OCI-LY3 (cell line): ENCODE measurements around the gene STIM2.
"Not testable (repeated sequence)": the region's sequence is repeated elsewhere in the genome, so short reads cannot be mapped to it uniquely, and the experiment has no call there.

Source experiments
- H2AFZ ChIP-seq: fragments of 200-600, 300-600 bp; shearing (Covaris generic); 2 replicates; pipeline ENCODE4 v1.6.0; 2014; ENCODE audit warnings: antibody characterized with exemption, low read depth, low read length
- H3K27ac ChIP-seq: fragments of 200-600, 300-600 bp; sonication (generic); 2 replicates; pipeline ENCODE4 v1.5.1; 2014; ENCODE audit warnings: mild to moderate bottlenecking, low read length, moderate library complexity, mixed read lengths
- H3K27me3 ChIP-seq: fragments of 200-600, 300-600 bp; sonication (generic); 2 replicates; pipeline ENCODE4 v1.6.1; 2014; ENCODE audit warnings: low read depth, low read length, mixed read lengths
- H3K36me3 ChIP-seq: fragments of 200-600, 300-600 bp; sonication (generic); replicated peaks from 2 replicates; pipeline ENCODE3; 2014; ENCODE audit warnings: low read depth, low read length, mixed read lengths
- H3K4me1 ChIP-seq: fragments of 300-600, 200-600 bp; sonication (generic); 2 replicates; pipeline ENCODE4 v1.6.1; 2014; ENCODE audit warnings: low read length, mixed read lengths
- H3K4me2 ChIP-seq: fragments of 200-600, 300-600 bp; sonication (generic); 2 replicates; pipeline ENCODE4 v1.6.1; 2014; ENCODE audit warnings: low read length, mixed read lengths
- H3K4me3 ChIP-seq: fragments of 300-600, 200-600 bp; sonication (generic); 2 replicates; pipeline ENCODE4 v1.5.1; 2014; ENCODE audit warnings: antibody characterized with exemption, mild to moderate bottlenecking, low read length, moderate library complexity
- H3K79me2 ChIP-seq: fragments of 300-600, 200-600 bp; shearing (Covaris generic); 2 replicates; pipeline ENCODE4 v1.6.1; 2014; ENCODE audit warnings: mild to moderate bottlenecking, low read length, mixed read lengths
- H3K9ac ChIP-seq: fragments of 300-600, 200-600 bp; shearing (Covaris generic); 2 replicates; pipeline ENCODE4 v1.6.0; 2014; ENCODE audit warnings: mild to moderate bottlenecking, low read length, moderate library complexity
- H3K9me3 ChIP-seq: fragments of 200-600, 300-600 bp; shearing (Covaris generic); 2 replicates; pipeline ENCODE4 v1.6.1; 2014; ENCODE audit warnings: low read length, mixed read lengths; ENCODE audit not compliant: insufficient read depth
- H4K20me1 ChIP-seq: fragments of 200-600, 300-600 bp; sonication (generic); 2 replicates; pipeline ENCODE4 v1.6.1; 2016; ENCODE audit warnings: low read length, mixed read lengths; ENCODE audit not compliant: insufficient read depth
- EZH2phosphoT487 ChIP-seq: fragments of 200-600 bp; shearing (Covaris generic); IDR thresholded peaks from 2 replicates; pipeline ENCODE4 v1.6.1; 2018; ENCODE audit warnings: antibody characterized with exemption, mixed run types, low read depth
- TF ChIP-seq, protein P1 (sequence below): fragments of 200-600, 300-600 bp; sonication (generic); IDR thresholded peaks from 2 replicates; pipeline ENCODE4 v1.5.1; 2014; ENCODE audit warnings: antibody characterized with exemption, low read length, low read depth

STIM2 gene

DNA sequence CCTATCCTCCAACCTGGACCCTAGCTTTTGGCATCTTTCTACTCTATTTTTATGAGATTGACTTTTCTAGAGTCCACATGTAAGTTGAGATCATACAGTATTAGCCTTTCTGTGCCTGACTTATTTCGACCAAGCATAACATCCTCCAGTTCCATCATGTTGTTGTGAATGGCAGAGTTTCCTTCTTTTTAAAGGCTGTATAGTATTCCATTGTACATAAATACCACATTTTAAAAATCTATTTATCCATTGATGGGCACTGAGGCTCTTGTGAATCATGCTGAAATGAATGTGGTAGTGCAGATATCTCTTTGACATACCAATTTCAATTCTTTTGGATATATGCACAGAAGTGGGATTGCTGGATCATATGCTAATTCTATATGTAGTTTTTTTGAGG is 40.3 kb upstream of the STIM2 start:
- no peak overlapping the region for H3K4me3 ChIP-seq
- no peak overlapping the region for H2AFZ ChIP-seq
- H3K9me3 ChIP-seq, result peaks cover 19% of the 10 kb centered on the region; the same call in 1 of the 2 replicates
- no peaks in the 10 kb centered on the region for H3K79me2 ChIP-seq
- no peak overlapping the region for H3K4me2 ChIP-seq
- no peak overlapping the region for H3K9ac ChIP-seq
- no peaks in the 10 kb centered on the region for H4K20me1 ChIP-seq
- no peak overlapping the region for H3K27ac ChIP-seq
- H3K4me1 ChIP-seq, result peaks cover 10% of the 10 kb centered on the region
- H3K36me3 ChIP-seq, result peaks cover 5% of the 10 kb centered on the region
- peaks cover 57% of the 10 kb centered on the region for H3K27me3 ChIP-seq
- TF ChIP-seq, protein P1, sequence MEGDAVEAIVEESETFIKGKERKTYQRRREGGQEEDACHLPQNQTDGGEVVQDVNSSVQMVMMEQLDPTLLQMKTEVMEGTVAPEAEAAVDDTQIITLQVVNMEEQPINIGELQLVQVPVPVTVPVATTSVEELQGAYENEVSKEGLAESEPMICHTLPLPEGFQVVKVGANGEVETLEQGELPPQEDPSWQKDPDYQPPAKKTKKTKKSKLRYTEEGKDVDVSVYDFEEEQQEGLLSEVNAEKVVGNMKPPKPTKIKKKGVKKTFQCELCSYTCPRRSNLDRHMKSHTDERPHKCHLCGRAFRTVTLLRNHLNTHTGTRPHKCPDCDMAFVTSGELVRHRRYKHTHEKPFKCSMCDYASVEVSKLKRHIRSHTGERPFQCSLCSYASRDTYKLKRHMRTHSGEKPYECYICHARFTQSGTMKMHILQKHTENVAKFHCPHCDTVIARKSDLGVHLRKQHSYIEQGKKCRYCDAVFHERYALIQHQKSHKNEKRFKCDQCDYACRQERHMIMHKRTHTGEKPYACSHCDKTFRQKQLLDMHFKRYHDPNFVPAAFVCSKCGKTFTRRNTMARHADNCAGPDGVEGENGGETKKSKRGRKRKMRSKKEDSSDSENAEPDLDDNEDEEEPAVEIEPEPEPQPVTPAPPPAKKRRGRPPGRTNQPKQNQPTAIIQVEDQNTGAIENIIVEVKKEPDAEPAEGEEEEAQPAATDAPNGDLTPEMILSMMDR, result no peak
- no peak for TF ChIP-seq EZH2phosphoT487

DNA sequence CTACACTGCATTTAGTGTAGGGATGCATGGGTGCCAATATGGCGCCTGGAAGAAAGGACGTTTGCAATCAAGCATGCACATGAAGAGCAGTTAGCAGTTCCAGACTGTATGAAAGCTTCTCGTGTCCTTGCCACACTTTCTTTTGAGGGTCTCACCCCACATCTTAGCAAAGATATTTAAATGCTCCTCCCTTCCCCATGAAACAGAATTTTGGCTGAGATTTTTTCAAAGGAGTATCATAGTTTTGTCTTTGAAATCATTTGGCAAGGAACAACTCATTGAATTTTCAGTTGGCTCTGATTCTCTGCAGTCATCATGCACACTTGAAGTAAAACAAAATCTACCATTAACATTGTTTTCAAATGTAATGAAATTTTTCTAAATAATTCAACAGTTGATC is 39.6 kb upstream of the STIM2 start:
- no peaks in the 10 kb centered on the region for H3K79me2 ChIP-seq
- no peak overlapping the region for H3K27ac ChIP-seq
- no peak overlapping the region for H3K4me2 ChIP-seq
- no peak for TF ChIP-seq EZH2phosphoT487
- TF ChIP-seq, protein P1, result no peak
- H3K9ac ChIP-seq, result no peak overlapping the region
- H3K36me3 ChIP-seq, result peaks cover 5% of the 10 kb centered on the region
- H3K4me3 ChIP-seq, result no peak overlapping the region
- H3K27me3 ChIP-seq, result peaks cover 50% of the 10 kb centered on the region
- peaks cover 19% of the 10 kb centered on the region; the same call in 1 of the 2 replicates for H3K9me3 ChIP-seq
- H4K20me1 ChIP-seq, result no peaks in the 10 kb centered on the region
- peaks cover 10% of the 10 kb centered on the region for H3K4me1 ChIP-seq
- H2AFZ ChIP-seq, result no peak overlapping the region

DNA sequence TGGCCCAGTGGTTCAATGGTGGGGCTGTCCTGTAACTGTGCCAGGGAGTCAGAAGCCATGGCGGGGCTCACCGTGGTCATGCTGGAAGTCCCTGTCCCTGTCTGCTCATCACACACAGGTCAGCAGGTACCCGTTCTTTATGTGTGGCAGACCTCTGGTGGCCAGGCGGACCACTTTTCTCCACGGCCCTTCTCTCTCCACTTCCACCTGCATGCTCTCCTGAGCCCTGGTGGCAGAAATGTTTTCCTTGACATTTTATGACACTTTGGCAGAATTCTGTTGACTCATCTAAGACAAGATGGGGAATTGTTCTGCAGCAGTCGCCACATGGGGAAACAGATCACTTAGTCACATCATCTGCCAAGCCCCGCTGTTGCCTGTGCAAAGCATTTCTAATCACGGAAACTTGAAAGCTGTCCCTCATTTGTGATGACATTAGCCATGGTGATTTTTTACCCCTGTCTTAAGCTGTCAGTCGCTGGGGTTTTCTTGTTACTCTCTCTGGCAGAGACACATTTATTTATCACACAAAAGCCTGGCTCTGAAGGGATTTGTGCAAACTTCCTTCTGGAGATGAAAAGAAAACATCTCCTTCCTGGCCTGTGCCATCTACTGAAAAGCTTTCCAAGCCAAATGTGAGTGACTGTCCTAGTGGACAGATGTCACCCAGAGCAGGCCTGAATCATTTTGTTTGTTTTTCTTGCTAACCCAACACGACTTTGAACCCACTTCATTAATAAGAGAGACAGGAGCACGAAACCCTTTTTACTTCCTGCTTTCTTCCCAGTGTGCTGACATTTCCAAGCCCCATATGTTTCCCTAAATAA is 38.8 kb upstream of the STIM2 start:
- Histone ChIP-seq H3K4me1 (peaks cover 17% of the 10 kb centered on the region), H3K27ac (no peak overlapping the region)

DNA sequence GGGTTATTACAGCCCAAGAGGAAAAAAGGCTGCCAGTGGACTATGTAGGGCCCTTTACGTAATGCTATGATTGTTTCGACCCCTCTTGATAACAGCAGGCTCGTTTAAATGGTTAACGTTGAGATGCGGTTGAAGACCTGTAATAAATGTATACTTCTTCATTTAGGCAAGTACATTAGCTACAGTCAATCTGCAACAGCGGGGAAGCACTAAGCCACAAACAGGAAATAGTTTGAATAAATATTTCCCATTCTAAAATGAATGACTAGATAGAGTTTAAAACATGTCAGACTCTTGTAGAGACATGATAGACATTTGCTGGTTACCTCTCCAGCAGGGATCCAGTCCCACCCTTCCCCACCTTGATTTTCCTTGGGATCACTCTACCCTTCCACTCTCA is 38.1 kb upstream of the STIM2 start:
- H3K27ac ChIP-seq, result no peak overlapping the region
- no peak overlapping the region for H2AFZ ChIP-seq
- H3K4me2 ChIP-seq, result peak overlapping the region; percentile 11; the same call in 1 of the 2 replicates
- peaks cover 24% of the 10 kb centered on the region for H3K4me1 ChIP-seq
- TF ChIP-seq EZH2phosphoT487, result no peak
- TF ChIP-seq, protein P1, result no peak
- H3K9ac ChIP-seq, result no peak overlapping the region
- H3K4me3 ChIP-seq, result no peak overlapping the region
- H3K9me3 ChIP-seq, result peaks cover 19% of the 10 kb centered on the region; the same call in 1 of the 2 replicates
- H3K27me3 ChIP-seq, result peaks cover 38% of the 10 kb centered on the region
- no peaks in the 10 kb centered on the region for H3K79me2 ChIP-seq
- H4K20me1 ChIP-seq, result no peaks in the 10 kb centered on the region
- H3K36me3 ChIP-seq, result peaks cover 5% of the 10 kb centered on the region

More for the DNA sequence above, 38.8 kb upstream of the STIM2 start:
- H3K4me2 ChIP-seq, result peak overlapping the region; percentile 11; the same call in 1 of the 2 replicates
- H3K4me3 ChIP-seq, result no peak overlapping the region
- no peak overlapping the region for H2AFZ ChIP-seq
- peaks cover 5% of the 10 kb centered on the region for H3K36me3 ChIP-seq
- H3K9ac ChIP-seq, result no peak overlapping the region
- H3K9me3 ChIP-seq, result peaks cover 19% of the 10 kb centered on the region; the same call in 1 of the 2 replicates
- no peaks in the 10 kb centered on the region for H3K79me2 ChIP-seq
- no peak for TF ChIP-seq EZH2phosphoT487
- TF ChIP-seq, protein P1, result no peak
- H3K27me3 ChIP-seq, result peaks cover 42% of the 10 kb centered on the region
- no peaks in the 10 kb centered on the region for H4K20me1 ChIP-seq

DNA sequence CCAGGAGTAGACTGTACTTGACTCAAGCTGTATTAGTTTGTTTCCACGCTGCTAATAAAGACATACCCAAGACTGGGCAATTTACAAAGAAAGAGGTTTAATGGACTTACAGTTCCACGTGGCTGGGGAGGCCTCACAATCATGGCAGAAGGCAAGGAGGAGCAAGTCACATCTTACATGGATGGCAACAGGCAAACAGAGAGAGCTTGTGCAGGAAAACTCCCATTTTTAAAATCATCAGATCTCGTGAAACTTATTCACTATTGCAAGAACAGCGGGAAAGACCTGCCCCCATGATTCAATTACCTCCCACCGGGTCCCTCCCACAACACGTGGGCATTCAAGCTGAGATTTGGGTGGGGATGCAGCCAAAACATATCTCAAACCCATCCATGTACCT is 37.7 kb upstream of the STIM2 start:
- not testable (repeated sequence) for H3K79me2 ChIP-seq, H3K27ac ChIP-seq, H3K9ac ChIP-seq, H3K36me3 ChIP-seq, H3K4me3 ChIP-seq, H2AFZ ChIP-seq, H4K20me1 ChIP-seq, H3K4me2 ChIP-seq
- peaks cover 19% of the 10 kb centered on the region; the same call in 1 of the 2 replicates for H3K9me3 ChIP-seq
- peaks cover 43% of the 10 kb centered on the region for H3K27me3 ChIP-seq
- peaks cover 27% of the 10 kb centered on the region for H3K4me1 ChIP-seq
